Neural progenitor cell (in vitro differentiated cells): ENCODE measurements around the gene SERBP1. TPM values are rescaled to one million over a fixed set of nuclear protein-coding genes. Genes with fewer than 3 reads are reported as not detected.

Source experiments
- DNase-seq: peaks from one replicate; pipeline ENCODE4 v3.0.0-alpha.2; 2016; ENCODE audit warnings: low spot score
- H2AFZ ChIP-seq: fragments of 200-600 bp; sonication (generic); replicated peaks from 2 replicates; pipeline ENCODE4 v1.6.1; 2016; ENCODE audit warnings: antibody characterized with exemption
- H3F3A ChIP-seq: fragments of 200-600 bp; sonication (generic); 2 replicates; pipeline ENCODE4 v1.6.1; 2016; ENCODE audit warnings: antibody characterized with exemption, low read depth
- H3K27ac ChIP-seq: fragments of 200-600 bp; sonication (generic); 2 replicates; pipeline ENCODE4 v1.5.1; 2016; ENCODE audit warnings: mild to moderate bottlenecking
- H3K27me3 ChIP-seq: fragments of 200-600 bp; sonication (generic); 2 replicates; pipeline ENCODE4 v1.6.1; 2016; ENCODE audit warnings: mild to moderate bottlenecking, moderate library complexity
- H3K36me3 ChIP-seq: fragments of 200-600 bp; sonication (generic); 2 replicates; pipeline ENCODE4 v1.5.1; 2016
- H3K4me1 ChIP-seq: fragments of 200-600 bp; sonication (generic); 2 replicates; pipeline ENCODE4 v1.6.1; 2016; ENCODE audit warnings: mixed run types
- H3K4me2 ChIP-seq: fragments of 200-600 bp; sonication (generic); 2 replicates; pipeline ENCODE4 v1.6.1; 2016
- H3K4me3 ChIP-seq: fragments of 200-600 bp; sonication (generic); 2 replicates; pipeline ENCODE4 v1.5.1; 2016
- H3K79me2 ChIP-seq: fragments of 200-600 bp; sonication (generic); 2 replicates; pipeline ENCODE4 v1.6.1; 2016; ENCODE audit warnings: low read depth
- H3K9ac ChIP-seq: fragments of 200-600 bp; sonication (generic); 2 replicates; pipeline ENCODE4 v1.6.1; 2016
- H3K9me3 ChIP-seq: fragments of 200-600 bp; sonication (generic); 2 replicates; pipeline ENCODE4 v1.5.1; 2016; ENCODE audit warnings: low read depth
- H4K20me1 ChIP-seq: fragments of 200-600 bp; sonication (generic); 2 replicates; pipeline ENCODE4 v1.6.1; 2016; ENCODE audit warnings: low read depth
- H3K27ac Mint-ChIP-seq: 3 replicates; pipeline ENCODE4 v1.8.0; 2021; ENCODE audit warnings: mixed read lengths
- H3K27me3 Mint-ChIP-seq: 2 replicates; pipeline ENCODE4 v1.8.0; 2022; ENCODE audit warnings: low read depth, mild to moderate bottlenecking, inconsistent platforms, moderate library complexity, mixed read lengths; ENCODE audit not compliant: insufficient read depth
- H3K36me3 Mint-ChIP-seq: 3 replicates; pipeline ENCODE4 v1.8.0; 2021; ENCODE audit warnings: mixed read lengths
- H3K4me1 Mint-ChIP-seq: 3 replicates; pipeline ENCODE4 v1.8.0; 2021; ENCODE audit warnings: mixed read lengths
- H3K4me3 Mint-ChIP-seq: 3 replicates; pipeline ENCODE4 v1.8.0; 2021; ENCODE audit warnings: mild to moderate bottlenecking, moderate library complexity, mixed read lengths
- H3K9me3 Mint-ChIP-seq: 3 replicates; pipeline ENCODE4 v1.8.0; 2020; ENCODE audit warnings: mixed read lengths
- EZH2 ChIP-seq: fragments of 200-600 bp; sonication (generic); IDR thresholded peaks from 2 replicates; pipeline ENCODE4 v1.6.1; 2017; ENCODE audit warnings: antibody characterized with exemption, mild to moderate bottlenecking, moderate library complexity
- EZH2phosphoT487 ChIP-seq: fragments of 200-600 bp; sonication (generic); IDR thresholded peaks from 2 replicates; pipeline ENCODE4 v1.6.1; 2017; ENCODE audit warnings: antibody characterized with exemption
- total RNA-seq: library from RNA; depleted of rRNA; stranded (reverse); fragments of >200 nt; gene quantifications from 2 replicates; pipeline ENCODE4 v1.2.3, GENCODE V29; 2015; ENCODE audit warnings: low replicate concordance
- TF ChIP-seq, protein P1 (sequence below): fragments of 200-600 bp; sonication (generic); IDR thresholded peaks from 2 replicates; pipeline ENCODE4 v1.5.1; 2017; ENCODE audit warnings: antibody characterized with exemption, mild to moderate bottlenecking

SERBP1 gene
- total RNA-seq, 1 donor from 2014 or later: 534 TPM

DNA sequence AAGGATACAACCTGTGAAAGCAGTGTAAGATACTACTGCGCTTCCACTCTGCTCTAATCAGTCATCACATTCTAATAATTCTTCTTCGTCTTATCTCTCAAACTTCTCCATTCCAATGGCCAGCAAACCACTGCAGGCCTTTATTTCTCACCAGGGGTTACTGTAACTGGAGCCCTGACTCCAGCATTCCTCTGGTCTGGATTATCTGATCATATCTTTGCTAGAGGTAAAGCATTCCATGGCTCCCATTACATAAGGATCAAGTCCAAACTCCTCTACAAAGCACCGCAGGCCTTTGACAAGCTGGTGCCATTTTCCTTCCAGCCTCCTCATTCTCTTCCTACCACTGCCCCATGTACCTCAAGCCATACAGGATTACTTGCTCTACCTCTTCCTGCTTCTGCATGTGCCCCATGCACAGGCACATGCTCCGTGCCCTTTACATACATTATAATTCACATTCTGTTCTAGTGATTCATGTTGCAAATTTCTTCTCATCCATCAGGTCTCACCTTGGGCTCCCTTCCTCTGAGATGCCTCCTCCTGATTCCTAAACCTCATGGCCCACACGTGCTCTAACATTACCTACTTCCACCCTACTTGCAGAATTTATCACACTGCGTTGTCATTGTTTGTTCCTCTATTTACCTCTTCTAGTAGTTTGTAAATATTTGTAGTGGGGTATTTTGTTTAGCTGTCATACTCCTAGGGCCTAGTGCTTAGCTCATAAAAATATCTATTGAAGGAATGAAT is 9.3 kb upstream of the SERBP1 start:
- H3K36me3 Mint-ChIP-seq: no peaks in the 10 kb centered on the region
- no peak overlapping the region for H3K4me3 Mint-ChIP-seq
- H2AFZ ChIP-seq: no peak overlapping the region
- peaks cover 4% of the 10 kb centered on the region for H3K4me1 Mint-ChIP-seq
- no peaks in the 10 kb centered on the region for H3K36me3 ChIP-seq
- no peaks in the 10 kb centered on the region for H3F3A ChIP-seq
- no peaks in the 10 kb centered on the region for H3K9me3 ChIP-seq
- no peak overlapping the region for H3K4me3 ChIP-seq
- H3K79me2 ChIP-seq: no peaks in the 10 kb centered on the region
- H4K20me1 ChIP-seq: no peaks in the 10 kb centered on the region
- TF ChIP-seq EZH2phosphoT487: no peak
- no peak for TF ChIP-seq EZH2
- TF ChIP-seq, protein P1, sequence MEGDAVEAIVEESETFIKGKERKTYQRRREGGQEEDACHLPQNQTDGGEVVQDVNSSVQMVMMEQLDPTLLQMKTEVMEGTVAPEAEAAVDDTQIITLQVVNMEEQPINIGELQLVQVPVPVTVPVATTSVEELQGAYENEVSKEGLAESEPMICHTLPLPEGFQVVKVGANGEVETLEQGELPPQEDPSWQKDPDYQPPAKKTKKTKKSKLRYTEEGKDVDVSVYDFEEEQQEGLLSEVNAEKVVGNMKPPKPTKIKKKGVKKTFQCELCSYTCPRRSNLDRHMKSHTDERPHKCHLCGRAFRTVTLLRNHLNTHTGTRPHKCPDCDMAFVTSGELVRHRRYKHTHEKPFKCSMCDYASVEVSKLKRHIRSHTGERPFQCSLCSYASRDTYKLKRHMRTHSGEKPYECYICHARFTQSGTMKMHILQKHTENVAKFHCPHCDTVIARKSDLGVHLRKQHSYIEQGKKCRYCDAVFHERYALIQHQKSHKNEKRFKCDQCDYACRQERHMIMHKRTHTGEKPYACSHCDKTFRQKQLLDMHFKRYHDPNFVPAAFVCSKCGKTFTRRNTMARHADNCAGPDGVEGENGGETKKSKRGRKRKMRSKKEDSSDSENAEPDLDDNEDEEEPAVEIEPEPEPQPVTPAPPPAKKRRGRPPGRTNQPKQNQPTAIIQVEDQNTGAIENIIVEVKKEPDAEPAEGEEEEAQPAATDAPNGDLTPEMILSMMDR: no peak
- no peaks in the 10 kb centered on the region for H3K4me1 ChIP-seq
- no peak for DNase-seq
- no peak overlapping the region for H3K4me2 ChIP-seq
- H3K27ac ChIP-seq: no peak overlapping the region
- no peak overlapping the region for H3K9ac ChIP-seq
- no peak overlapping the region for H3K27ac Mint-ChIP-seq
- H3K27me3 ChIP-seq: no peaks in the 10 kb centered on the region
- H3K27me3 Mint-ChIP-seq: peaks cover 4% of the 10 kb centered on the region
- no peaks in the 10 kb centered on the region for H3K9me3 Mint-ChIP-seq

GRCh38 chr1:67437961-67438360 is 7.8 kb upstream of the SERBP1 start:
- H3K27ac ChIP-seq: no peak overlapping the region
- H4K20me1 ChIP-seq: no peaks in the 10 kb centered on the region
- no peaks in the 10 kb centered on the region for H3F3A ChIP-seq
- H3K36me3 Mint-ChIP-seq: no peaks in the 10 kb centered on the region
- no peak overlapping the region for H3K27ac Mint-ChIP-seq
- H3K9me3 ChIP-seq: no peaks in the 10 kb centered on the region
- no peaks in the 10 kb centered on the region for H3K4me1 ChIP-seq
- no peak for DNase-seq
- H3K4me2 ChIP-seq: no peak overlapping the region
- H3K4me3 Mint-ChIP-seq: no peak overlapping the region
- no peaks in the 10 kb centered on the region for H3K27me3 ChIP-seq
- no peak overlapping the region for H3K9ac ChIP-seq
- H2AFZ ChIP-seq: no peak overlapping the region
- TF ChIP-seq EZH2 (no peak), EZH2phosphoT487 (no peak)
- TF ChIP-seq, protein P1: no peak
- H3K4me3 ChIP-seq: no peak overlapping the region
- H3K27me3 Mint-ChIP-seq: peaks cover 6% of the 10 kb centered on the region
- no peaks in the 10 kb centered on the region for H3K79me2 ChIP-seq
- H3K4me1 Mint-ChIP-seq: peaks cover 4% of the 10 kb centered on the region
- no peaks in the 10 kb centered on the region for H3K9me3 Mint-ChIP-seq
- H3K36me3 ChIP-seq: no peaks in the 10 kb centered on the region

DNA sequence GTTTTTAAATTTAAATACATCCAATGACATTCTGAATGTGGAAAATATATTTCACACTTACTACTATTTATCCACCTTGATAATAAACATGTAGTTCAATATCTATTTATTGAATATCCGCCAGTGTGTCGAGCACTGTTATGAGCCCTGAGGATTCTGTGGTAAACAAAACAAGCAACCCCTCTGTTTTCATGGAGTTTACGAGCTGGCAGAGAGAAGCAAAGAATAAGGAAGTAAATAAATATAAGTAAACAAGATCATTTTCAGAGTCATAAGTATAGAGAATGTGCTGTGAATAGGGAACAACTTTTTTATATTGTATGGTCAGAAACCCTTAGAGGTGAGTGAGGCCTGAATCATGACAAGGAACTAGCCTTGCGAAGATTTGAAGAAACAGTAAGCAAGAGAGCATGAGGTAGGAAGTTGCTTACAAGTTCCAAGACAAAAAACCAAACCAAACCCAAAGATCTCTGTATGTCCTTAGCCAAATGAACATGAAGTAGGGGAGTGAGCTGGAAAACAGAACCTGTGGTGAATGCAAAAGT is 6.4 kb upstream of the SERBP1 start:
- Histone ChIP-seq H4K20me1 (no peaks in the 10 kb centered on the region), H3K27me3 (peaks cover 6% of the 10 kb centered on the region), H3K4me1 (peaks cover 3% of the 10 kb centered on the region), H2AFZ (no peak overlapping the region), H3K36me3 (no peaks in the 10 kb centered on the region), H3F3A (peaks cover 5% of the 10 kb centered on the region), H3K27ac (no peak overlapping the region), H3K9me3 (no peaks in the 10 kb centered on the region), H3K79me2 (no peaks in the 10 kb centered on the region), H3K4me2 (no peak overlapping the region), H3K4me3 (no peak overlapping the region), H3K9ac (no peak overlapping the region)
- Mint-ChIP-seq H3K4me3 (no peak overlapping the region), H3K36me3 (no peaks in the 10 kb centered on the region), H3K27ac (no peak overlapping the region), H3K27me3 (peaks cover 6% of the 10 kb centered on the region), H3K4me1 (peaks cover 11% of the 10 kb centered on the region), H3K9me3 (no peaks in the 10 kb centered on the region)
- no peak for DNase-seq
- TF ChIP-seq, protein P1: no peak
- TF ChIP-seq EZH2 (no peak), EZH2phosphoT487 (no peak)
